ENCODE results near the gene ANKRD23.
"Not testable (repeated sequence)": the region's sequence is repeated elsewhere in the genome, so short reads cannot be mapped to it uniquely, and the experiment has no call there.

ANKRD23 gene

GRCh38 chr2:96806468-96807126, 37.2 kb downstream of the ANKRD23 start:
- Histone ChIP-seq H3K36me3 (ENCODE audit: insufficient read depth) (no peaks in the 10 kb centered on the region), H3K9ac (no peak overlapping the region), H3K27me3 (ENCODE audit: insufficient read depth, low read depth) (no peaks in the 10 kb centered on the region), H3K27ac (no peak overlapping the region), H3K4me1 (ENCODE audit: low read depth, poor library complexity, severe bottlenecking) (no peaks in the 10 kb centered on the region), H4K20me1 (ENCODE audit: insufficient read depth) (no peaks in the 10 kb centered on the region), H3K4me2 (no peak overlapping the region), H3K4me3 (IDR thresholded peaks at IDR 0.05; ENCODE audit: insufficient read depth, low read depth, low read length) (no peak overlapping the region), H2AFZ (ENCODE audit: low read depth) (no peak overlapping the region), H3K79me2 (ENCODE audit: insufficient read depth, low read depth) (no peaks in the 10 kb centered on the region)
- TF ChIP-seq CTCF (conservative IDR thresholded peaks at IDR 0.05; ENCODE audit: low read depth, low read length), result no peak

GRCh38 chr2:96805946-96806345, 37.9 kb downstream of the ANKRD23 start:
- H3K27me3 ChIP-seq (ENCODE audit: insufficient read depth, low read depth); H3K4me2 ChIP-seq; H3K9ac ChIP-seq; H3K4me1 ChIP-seq (ENCODE audit: low read depth, poor library complexity, severe bottlenecking); H3K4me3 ChIP-seq (IDR thresholded peaks at IDR 0.05; ENCODE audit: insufficient read depth, low read depth, low read length); H3K36me3 ChIP-seq (ENCODE audit: insufficient read depth); H2AFZ ChIP-seq (ENCODE audit: low read depth); H3K79me2 ChIP-seq (ENCODE audit: insufficient read depth, low read depth); H3K27ac ChIP-seq; H4K20me1 ChIP-seq (ENCODE audit: insufficient read depth): not testable (repeated sequence)

- no peak overlapping the region for H3K9ac ChIP-seq
- no peak for TF ChIP-seq CTCF (conservative IDR thresholded peaks at IDR 0.05; ENCODE audit: low read depth, low read length)
- H3K4me1 ChIP-seq (ENCODE audit: low read depth, poor library complexity, severe bottlenecking), result no peaks in the 10 kb centered on the region
Observed at GRCh38 chr2:96804986-96805385, 38.8 kb downstream of the ANKRD23 start.

GRCh38 chr2:96802721-96803120, 41.1 kb downstream of the ANKRD23 start:
- Histone ChIP-seq H3K79me2 (ENCODE audit: insufficient read depth, low read depth) (no peaks in the 10 kb centered on the region), H3K27me3 (ENCODE audit: insufficient read depth, low read depth) (no peaks in the 10 kb centered on the region), H3K4me3 (IDR thresholded peaks at IDR 0.05; ENCODE audit: insufficient read depth, low read depth, low read length) (no peak overlapping the region), H4K20me1 (ENCODE audit: insufficient read depth) (no peaks in the 10 kb centered on the region), H3K4me1 (ENCODE audit: low read depth, poor library complexity, severe bottlenecking) (no peaks in the 10 kb centered on the region), H3K27ac (no peak overlapping the region), H3K9ac (no peak overlapping the region), H3K4me2 (no peak overlapping the region), H2AFZ (ENCODE audit: low read depth) (no peak overlapping the region), H3K36me3 (ENCODE audit: insufficient read depth) (no peaks in the 10 kb centered on the region)
- TF ChIP-seq CTCF (conservative IDR thresholded peaks at IDR 0.05; ENCODE audit: low read depth, low read length), result no peak

More at GRCh38 chr2:96804986-96805385, 38.8 kb downstream of the ANKRD23 start:
- no peak overlapping the region for H3K4me2 ChIP-seq
- H3K27ac ChIP-seq, result no peak overlapping the region
- no peak overlapping the region for H2AFZ ChIP-seq (ENCODE audit: low read depth)
- no peak overlapping the region for H3K4me3 ChIP-seq (IDR thresholded peaks at IDR 0.05; ENCODE audit: insufficient read depth, low read depth, low read length)
- no peaks in the 10 kb centered on the region for H3K79me2 ChIP-seq (ENCODE audit: insufficient read depth, low read depth)
- no peaks in the 10 kb centered on the region for H3K27me3 ChIP-seq (ENCODE audit: insufficient read depth, low read depth)
- no peaks in the 10 kb centered on the region for H4K20me1 ChIP-seq (ENCODE audit: insufficient read depth)
- no peaks in the 10 kb centered on the region for H3K36me3 ChIP-seq (ENCODE audit: insufficient read depth)

- no peaks in the 10 kb centered on the region for H3K79me2 ChIP-seq (ENCODE audit: insufficient read depth, low read depth)
- H2AFZ ChIP-seq (ENCODE audit: low read depth), result no peak overlapping the region
- no peak overlapping the region for H3K4me3 ChIP-seq (IDR thresholded peaks at IDR 0.05; ENCODE audit: insufficient read depth, low read depth, low read length)
- TF ChIP-seq CTCF (conservative IDR thresholded peaks at IDR 0.05; ENCODE audit: low read depth, low read length), result no peak
- no peaks in the 10 kb centered on the region for H4K20me1 ChIP-seq (ENCODE audit: insufficient read depth)
- H3K4me2 ChIP-seq, result no peak overlapping the region
- no peaks in the 10 kb centered on the region for H3K27me3 ChIP-seq (ENCODE audit: insufficient read depth, low read depth)
- no peak overlapping the region for H3K27ac ChIP-seq
- H3K36me3 ChIP-seq (ENCODE audit: insufficient read depth), result no peaks in the 10 kb centered on the region
- no peaks in the 10 kb centered on the region for H3K4me1 ChIP-seq (ENCODE audit: low read depth, poor library complexity, severe bottlenecking)
- H3K9ac ChIP-seq, result no peak overlapping the region
Observed at GRCh38 chr2:96801786-96802595, 41.8 kb downstream of the ANKRD23 start.

All from KMS-11 (cell line).